GM12865 (cell line): ENCODE measurements around the gene STARD3NL.
"Not testable (repeated sequence)": the region's sequence is repeated elsewhere in the genome, so short reads cannot be mapped to it uniquely, and the experiment has no call there.

Source experiments
- DNase-seq: peaks from one replicate; pipeline ENCODE4 v3.0.0; 2010; ENCODE audit warnings: low read depth
- H3K4me3 ChIP-seq: 2 replicates; pipeline ENCODE4 v1.5.1; 2011; ENCODE audit warnings: mild to moderate bottlenecking, low read depth, low read length, control low read depth
- TF ChIP-seq, protein P1 (sequence below): IDR thresholded peaks from 2 replicates; pipeline ENCODE4 v1.5.1; 2011; ENCODE audit warnings: low read length, control low read depth, low read depth, inconsistent platforms; ENCODE audit not compliant: insufficient read depth; ENCODE audit errors: missing control alignments

The STARD3NL gene

GRCh38 chr7:38232502-38233366, 54.7 kb downstream of the STARD3NL start:
- TF ChIP-seq, protein P1, sequence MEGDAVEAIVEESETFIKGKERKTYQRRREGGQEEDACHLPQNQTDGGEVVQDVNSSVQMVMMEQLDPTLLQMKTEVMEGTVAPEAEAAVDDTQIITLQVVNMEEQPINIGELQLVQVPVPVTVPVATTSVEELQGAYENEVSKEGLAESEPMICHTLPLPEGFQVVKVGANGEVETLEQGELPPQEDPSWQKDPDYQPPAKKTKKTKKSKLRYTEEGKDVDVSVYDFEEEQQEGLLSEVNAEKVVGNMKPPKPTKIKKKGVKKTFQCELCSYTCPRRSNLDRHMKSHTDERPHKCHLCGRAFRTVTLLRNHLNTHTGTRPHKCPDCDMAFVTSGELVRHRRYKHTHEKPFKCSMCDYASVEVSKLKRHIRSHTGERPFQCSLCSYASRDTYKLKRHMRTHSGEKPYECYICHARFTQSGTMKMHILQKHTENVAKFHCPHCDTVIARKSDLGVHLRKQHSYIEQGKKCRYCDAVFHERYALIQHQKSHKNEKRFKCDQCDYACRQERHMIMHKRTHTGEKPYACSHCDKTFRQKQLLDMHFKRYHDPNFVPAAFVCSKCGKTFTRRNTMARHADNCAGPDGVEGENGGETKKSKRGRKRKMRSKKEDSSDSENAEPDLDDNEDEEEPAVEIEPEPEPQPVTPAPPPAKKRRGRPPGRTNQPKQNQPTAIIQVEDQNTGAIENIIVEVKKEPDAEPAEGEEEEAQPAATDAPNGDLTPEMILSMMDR, result no peak
- DNase-seq, result peak; percentile 73
- no peak overlapping the region for H3K4me3 ChIP-seq

DNA sequence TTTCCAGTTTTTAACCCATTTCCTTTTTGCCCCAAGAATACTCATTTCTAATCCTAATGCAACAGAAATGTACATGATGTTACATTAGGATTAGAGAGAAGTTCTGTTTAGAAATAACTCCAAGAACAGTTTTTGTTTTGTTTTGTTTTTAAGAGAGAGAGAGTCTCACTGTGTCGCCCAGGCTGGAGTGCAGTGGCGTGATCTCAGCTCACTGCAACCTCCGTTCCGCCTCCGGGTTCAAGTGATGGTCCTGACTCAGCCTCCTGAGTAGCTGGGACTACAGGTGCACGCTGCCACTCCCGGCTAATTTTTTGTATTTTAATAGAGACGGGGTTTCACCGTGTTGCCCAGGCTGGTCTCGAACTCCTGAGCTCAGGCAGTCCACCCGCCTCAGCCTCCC, 56.7 kb downstream of the STARD3NL start:
- H3K4me3 ChIP-seq, DNase-seq: not testable (repeated sequence)

- TF ChIP-seq, protein P1, result no peak
- no peak overlapping the region for H3K4me3 ChIP-seq
- DNase-seq, result no peak
These were observed 57.6 kb downstream of the STARD3NL start for GRCh38 chr7:38235606-38236005.

DNA sequence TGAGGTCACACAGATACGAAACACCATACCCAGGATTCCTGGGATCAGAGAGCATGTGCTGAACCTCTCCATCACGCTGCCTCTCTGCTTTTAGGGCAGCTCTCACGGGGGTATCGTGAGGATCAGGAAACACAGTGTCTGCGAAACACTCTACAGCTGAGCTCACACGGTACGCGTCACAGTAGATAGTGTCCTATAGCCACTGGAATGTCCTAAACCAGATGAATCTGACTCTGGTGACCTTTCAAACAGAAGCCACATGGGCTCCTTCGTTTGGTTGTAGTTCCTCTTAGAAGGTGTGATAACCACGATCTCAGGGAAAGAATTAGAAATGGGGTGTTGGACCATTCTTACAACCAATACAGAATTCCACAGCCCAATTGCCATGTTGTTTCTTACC, 61.1 kb downstream of the STARD3NL start:
- DNase-seq, H3K4me3 ChIP-seq: not testable (repeated sequence)

GRCh38 chr7:38241071-38241470, 63.0 kb downstream of the STARD3NL start:
- H3K4me3 ChIP-seq, result no peak overlapping the region
- TF ChIP-seq, protein P1, result no peak
- DNase-seq, result no peak

- TF ChIP-seq, protein P1, result no peak
- H3K4me3 ChIP-seq, result no peak overlapping the region
- DNase-seq, result no peak
These were observed 64.8 kb downstream of the STARD3NL start for GRCh38 chr7:38242814-38243213.

- not testable (repeated sequence) for H3K4me3 ChIP-seq, DNase-seq
These were observed 65.3 kb downstream of the STARD3NL start for GRCh38 chr7:38243345-38243744.

DNA sequence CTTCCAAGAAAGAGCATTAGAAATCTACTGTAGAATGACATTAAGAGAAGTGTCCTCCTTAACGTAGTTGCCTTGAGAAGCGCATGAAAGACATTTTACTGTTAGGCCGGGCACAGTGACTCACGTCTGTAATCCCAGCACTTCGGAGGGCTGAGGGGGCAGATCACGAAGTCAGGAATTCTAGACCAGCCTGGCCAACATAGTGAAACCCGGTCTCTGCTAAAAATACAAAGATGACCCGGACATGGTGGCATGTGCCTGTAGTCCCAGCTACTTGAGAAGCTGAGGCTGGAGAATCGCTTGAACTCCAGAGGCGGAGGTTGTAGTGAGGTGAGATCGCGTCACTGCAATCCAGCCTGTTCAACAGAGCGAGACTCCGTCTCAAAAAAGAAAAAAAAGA, 66.5 kb downstream of the STARD3NL start:
- TF ChIP-seq, protein P1, result no peak
- H3K4me3 ChIP-seq, result no peak overlapping the region
- no peak for DNase-seq
